ENCODE results near the gene EFCC1. TPM values are rescaled to one million over a fixed set of nuclear protein-coding genes. Genes with fewer than 3 reads are reported as not detected.

Gene EFCC1
- total and polyA plus RNA-seq, 2 of the 8 experiments (the other 6 are each of a cell fraction or from before 2014, with no cell fraction given) = 0.14 to 0.37 TPM

DNA sequence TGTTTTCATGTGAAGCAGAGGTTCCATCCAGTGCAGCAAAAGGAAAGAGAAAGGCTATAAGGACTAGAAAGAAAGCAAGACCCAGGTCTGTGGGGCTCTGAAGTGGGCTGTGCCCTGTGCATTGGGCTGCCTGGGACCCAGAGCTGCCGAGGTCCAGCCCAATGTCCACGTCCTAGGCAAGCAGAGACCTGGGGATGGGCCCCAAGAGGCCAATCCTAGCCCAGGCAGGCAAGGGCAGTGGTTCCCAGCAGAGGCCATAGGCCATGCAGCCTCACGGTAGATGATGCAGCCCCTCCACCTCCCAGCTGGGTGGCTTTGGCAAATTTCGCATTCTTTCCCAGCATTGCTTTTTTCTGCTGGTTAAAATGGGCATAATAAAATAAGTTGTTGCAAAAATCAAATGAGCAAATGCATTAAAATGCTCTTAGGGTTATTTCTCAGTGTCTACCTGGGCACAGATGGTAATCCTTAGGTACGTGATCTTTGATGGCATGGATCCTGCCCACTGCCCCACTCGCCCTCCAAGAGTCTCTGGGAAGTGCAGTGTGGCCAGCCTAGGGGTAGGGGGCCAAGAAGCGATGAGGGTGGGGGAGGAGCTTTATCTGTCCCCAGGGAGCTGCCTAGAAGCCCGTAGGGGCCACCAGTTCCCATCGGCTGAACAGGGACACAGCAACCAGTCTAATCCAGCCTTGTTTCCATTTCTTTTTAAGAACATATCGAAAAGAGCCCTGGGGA lies 37.2 kb downstream of the EFCC1 start:
- Histone ChIP-seq H3K14ac (ENCODE audit: insufficient read length) (no peak overlapping the region), H3K79me1 (ENCODE audit: low read depth, low read length) (no peaks in the 10 kb centered on the region), H3K4ac (replicated peaks; ENCODE audit: insufficient read length, low read depth, low read length) (no peak overlapping the region), H2BK12ac (ENCODE audit: low read depth, low read length) (no peak overlapping the region), H3K9me3 (ENCODE audit: insufficient read depth in 2 of 2, low read depth in 1 of 2, low read length in 1 of 2) (no peaks in the 10 kb centered on the region), H2AFZ (ENCODE audit: low read length) (0 out of 2 replicates have a peak overlapping the region, but pooled peaks have one; percentile 19), H3K9ac (replicated peaks in 1 of 4; ENCODE audit: extremely low read depth in 1 of 4, low read depth in 3 of 4, low read length in 3 of 4) (no peak overlapping the region), H2BK15ac (ENCODE audit: low read length) (no peak overlapping the region), H3K4me2 (ENCODE audit: insufficient read depth in 1 of 2, low read depth in 2 of 2, low read length in 2 of 2) (no peak overlapping the region), H3K27ac (ENCODE audit: low read depth, low read length) (no peak overlapping the region), H4K5ac (ENCODE audit: insufficient read length, low read depth, low read length) (no peak overlapping the region), H2AK5ac (ENCODE audit: low read depth, low read length) (no peak overlapping the region), H3K18ac (ENCODE audit: extremely low read depth, low read length) (no peak overlapping the region), H3K79me2 (ENCODE audit: control insufficient read depth in 1 of 2, insufficient read depth in 2 of 2, low read length in 2 of 2) (no peaks in the 10 kb centered on the region), H3K23me2 (ENCODE audit: low read depth, low read length) (no peaks in the 10 kb centered on the region), H2BK120ac (replicated peaks; ENCODE audit: low read depth, low read length) (no peak overlapping the region), H2BK5ac (ENCODE audit: low read depth, low read length) (no peak overlapping the region), H4K20me1 (replicated peaks in 1 of 2; ENCODE audit: control insufficient read depth in 1 of 2, insufficient read depth in 2 of 2, low read length in 2 of 2) (no peaks in the 10 kb centered on the region), H3K23ac (ENCODE audit: insufficient read length) (no peak overlapping the region), H4K8ac (ENCODE audit: extremely low read depth, insufficient read depth, low read length) (no peak overlapping the region), H3K56ac (replicated peaks; ENCODE audit: insufficient read length, low read depth, low read length) (no peak overlapping the region), H3K4me3 (ENCODE audit: extremely low read depth in 1 of 4, insufficient read depth in 2 of 4, low read depth in 3 of 4, low read length in 4 of 4) (no peak overlapping the region), H4K91ac (replicated peaks; ENCODE audit: insufficient read length, low read length) (no peak overlapping the region), H3K36me3 (ENCODE audit: control insufficient read depth in 2 of 4, insufficient read depth in 4 of 4, low read length in 3 of 4) (no peaks in the 10 kb centered on the region), H2BK20ac (ENCODE audit: low read length) (no peak overlapping the region), H3K4me1 (replicated peaks in 1 of 4; ENCODE audit: control insufficient read depth in 3 of 4, insufficient read depth in 4 of 4, low read length in 3 of 4) (peaks cover 2 to 15% (median 5%) of the 10 kb centered on the region in 4 experiments; a peak in 6 of 7 replicates), H3K27me3 (replicated peaks in 1 of 4; ENCODE audit: control insufficient read depth in 3 of 4, extremely low read depth in 1 of 4, insufficient read depth in 3 of 4, low read length in 3 of 4) (no peaks in the 10 kb centered on the region; a peak in 1 of 7 replicates)
- ChIA-PET POLR2A (ENCODE audit: partially characterized antibody) (interaction anchor here (1.2 kb wide), 1 partner anchor 278 kb away, joined by 4 read pairs; a partner anchor contains a TSS), CTCF (ENCODE audit: partially characterized antibody) (interaction anchor here (0.6 to 8.4 kb wide), 6 partner anchors 10 to 402 kb away, joined by 3 to 84 read pairs (median 3); no protein-coding TSS in a partner anchor)
- TF ChIP-seq CBX5 (IDR thresholded peaks at IDR 0.05; ENCODE audit: low read depth, low read length) = no peak
- no peak for TF ChIP-seq EGR1 (IDR thresholded peaks at IDR 0.05; ENCODE audit: borderline replicate concordance, low read depth, low read length)
- TF ChIP-seq, protein P1, sequence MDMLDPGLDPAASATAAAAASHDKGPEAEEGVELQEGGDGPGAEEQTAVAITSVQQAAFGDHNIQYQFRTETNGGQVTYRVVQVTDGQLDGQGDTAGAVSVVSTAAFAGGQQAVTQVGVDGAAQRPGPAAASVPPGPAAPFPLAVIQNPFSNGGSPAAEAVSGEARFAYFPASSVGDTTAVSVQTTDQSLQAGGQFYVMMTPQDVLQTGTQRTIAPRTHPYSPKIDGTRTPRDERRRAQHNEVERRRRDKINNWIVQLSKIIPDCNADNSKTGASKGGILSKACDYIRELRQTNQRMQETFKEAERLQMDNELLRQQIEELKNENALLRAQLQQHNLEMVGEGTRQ (IDR thresholded peaks at IDR 0.05; ENCODE audit: low read length) = no peak
- no peak for TF ChIP-seq ASH2L (IDR thresholded peaks at IDR 0.05; ENCODE audit: low read length)
- TF ChIP-seq, protein P2, sequence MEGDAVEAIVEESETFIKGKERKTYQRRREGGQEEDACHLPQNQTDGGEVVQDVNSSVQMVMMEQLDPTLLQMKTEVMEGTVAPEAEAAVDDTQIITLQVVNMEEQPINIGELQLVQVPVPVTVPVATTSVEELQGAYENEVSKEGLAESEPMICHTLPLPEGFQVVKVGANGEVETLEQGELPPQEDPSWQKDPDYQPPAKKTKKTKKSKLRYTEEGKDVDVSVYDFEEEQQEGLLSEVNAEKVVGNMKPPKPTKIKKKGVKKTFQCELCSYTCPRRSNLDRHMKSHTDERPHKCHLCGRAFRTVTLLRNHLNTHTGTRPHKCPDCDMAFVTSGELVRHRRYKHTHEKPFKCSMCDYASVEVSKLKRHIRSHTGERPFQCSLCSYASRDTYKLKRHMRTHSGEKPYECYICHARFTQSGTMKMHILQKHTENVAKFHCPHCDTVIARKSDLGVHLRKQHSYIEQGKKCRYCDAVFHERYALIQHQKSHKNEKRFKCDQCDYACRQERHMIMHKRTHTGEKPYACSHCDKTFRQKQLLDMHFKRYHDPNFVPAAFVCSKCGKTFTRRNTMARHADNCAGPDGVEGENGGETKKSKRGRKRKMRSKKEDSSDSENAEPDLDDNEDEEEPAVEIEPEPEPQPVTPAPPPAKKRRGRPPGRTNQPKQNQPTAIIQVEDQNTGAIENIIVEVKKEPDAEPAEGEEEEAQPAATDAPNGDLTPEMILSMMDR (IDR thresholded peaks at IDR 0.05; ENCODE audit: control extremely low read depth in 1 of 3, insufficient read depth in 1 of 3, low read depth in 1 of 3, low read length in 3 of 3) = no peak
- no peak for TF ChIP-seq RAD21 (IDR thresholded peaks at IDR 0.05 in 1 of 2, conservative IDR thresholded peaks at IDR 0.05 in 1 of 2; ENCODE audit: low read depth in 2 of 2, low read length in 2 of 2)
- no peak for TF ChIP-seq KDM5A (IDR thresholded peaks at IDR 0.05; ENCODE audit: low read length)
- no peak for FAIRE-seq
- 80% methylated on average over 10 of the region's 10 CpGs; no CpG with 5 or more reads in 1 of the 2 experiments for WGBS, 2 experiments (ENCODE audit: extremely low coverage in 1 of 2, insufficient coverage in 1 of 2, insufficient read length in 1 of 2, insufficient replicate concordance in 2 of 2, low coverage in 1 of 2, low lambda C conversion rate in 2 of 2, missing lambda C conversion rate in 1 of 2)
- no peak for DNase-seq (ENCODE audit: low read depth in 1 of 2, low spot score in 2 of 2)
